SW480 (cell line): Measurements from ENCODE around the gene LAX1.

Experiments
- DNase-seq: peaks from one replicate; pipeline ENCODE4 v3.0.0-alpha.2; 2016; ENCODE audit warnings: low spot score

Gene LAX1

DNA sequence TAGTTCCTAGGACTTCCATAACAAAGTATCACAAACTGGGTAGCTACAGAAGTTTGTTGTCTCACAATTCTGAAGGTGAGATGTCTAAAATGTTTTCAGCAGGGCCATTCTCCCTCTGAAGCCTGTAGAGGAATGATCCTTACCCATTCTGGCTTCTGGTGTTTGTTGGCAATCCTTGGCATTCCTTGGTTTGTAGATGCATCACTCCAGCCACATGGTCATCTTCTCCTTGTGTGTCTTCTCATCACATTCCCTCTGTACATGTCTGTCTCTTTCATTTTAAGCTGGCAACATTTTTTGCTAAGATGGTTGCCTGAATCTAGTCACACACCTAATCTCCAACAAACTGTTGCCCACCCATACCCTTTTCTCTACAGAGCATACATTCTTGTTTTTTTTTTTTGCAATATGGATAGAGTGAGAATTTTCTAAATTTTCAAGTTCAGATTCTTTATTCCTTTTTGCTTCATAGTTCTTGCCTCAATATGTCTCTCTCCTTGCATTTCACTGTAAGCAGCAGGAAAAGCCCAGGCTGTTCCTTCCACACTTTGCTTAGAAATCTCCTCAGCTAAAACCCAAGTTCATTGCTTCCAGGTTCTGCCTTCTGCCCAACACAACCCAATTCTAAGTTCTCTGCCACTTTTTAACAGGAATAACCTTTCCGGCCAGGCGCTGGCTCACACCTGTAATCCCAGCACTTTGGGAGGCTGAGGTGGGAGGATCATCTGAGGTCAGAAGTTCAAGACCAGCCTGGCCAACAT lies 48.8 kb downstream of the LAX1 start:
- no peak for DNase-seq

GRCh38 chr1:203818399-203818798 lies 53.4 kb downstream of the LAX1 start:
- DNase-seq: no peak

GRCh38 chr1:203823306-203823705 lies 58.3 kb downstream of the LAX1 start:
- no peak for DNase-seq
